Stimulated activated CD8-positive, alpha-beta memory T cell treated with anti-CD3 and anti-CD28 coated beads, Interleukin-12 subunit alpha, Interleukin-12 subunit beta, amount 100 ng/mL, for 4 hours (primary cell): ENCODE data around the gene TJP2.

Source experiments
- DNase-seq: peaks from one replicate; pipeline ENCODE4 v3.0.0-alpha.2; 2020; ENCODE audit warnings: low read depth

The TJP2 gene

GRCh38 chr9:69232135-69232534, 58.1 kb downstream of the TJP2 start:
- DNase-seq: no peak

GRCh38 chr9:69234683-69235082, 60.6 kb downstream of the TJP2 start:
- no peak for DNase-seq

GRCh38 chr9:69236188-69236587, 62.1 kb downstream of the TJP2 start:
- no peak for DNase-seq

GRCh38 chr9:69237702-69238295, 63.7 kb downstream of the TJP2 start:
- no peak for DNase-seq

- no peak for DNase-seq
These were observed 69.0 kb downstream of the TJP2 start for GRCh38 chr9:69243116-69243515.

- no peak for DNase-seq
These were observed 72.6 kb downstream of the TJP2 start for GRCh38 chr9:69246629-69247028.

GRCh38 chr9:69248005-69248404, 73.9 kb downstream of the TJP2 start:
- no peak for DNase-seq

- DNase-seq: no peak
These were observed 75.3 kb downstream of the TJP2 start for GRCh38 chr9:69249337-69249736.

GRCh38 chr9:69250681-69251080, 76.6 kb downstream of the TJP2 start:
- DNase-seq: no peak

GRCh38 chr9:69252436-69252835, 78.4 kb downstream of the TJP2 start:
- no peak for DNase-seq

GRCh38 chr9:69253057-69253456, 79.0 kb downstream of the TJP2 start:
- no peak for DNase-seq

- no peak for DNase-seq
These were observed 80.1 kb downstream of the TJP2 start for GRCh38 chr9:69254223-69254622.

GRCh38 chr9:69255591-69255990, 81.5 kb downstream of the TJP2 start:
- no peak for DNase-seq

GRCh38 chr9:69258551-69258950, 84.5 kb downstream of the TJP2 start:
- no peak for DNase-seq

GRCh38 chr9:69260161-69260560, 86.1 kb downstream of the TJP2 start:
- no peak for DNase-seq

- DNase-seq: no peak
These were observed 87.6 kb downstream of the TJP2 start for GRCh38 chr9:69261636-69262035.

GRCh38 chr9:69264526-69264925, 90.4 kb downstream of the TJP2 start:
- DNase-seq: no peak

GRCh38 chr9:69265891-69266290, 91.8 kb downstream of the TJP2 start:
- DNase-seq: no peak

- no peak for DNase-seq
These were observed 98.1 kb downstream of the TJP2 start for GRCh38 chr9:69272212-69272611.

GRCh38 chr9:69273161-69273560, 99.1 kb downstream of the TJP2 start:
- no peak for DNase-seq

GRCh38 chr9:69276775-69277174, 102.7 kb downstream of the TJP2 start:
- DNase-seq: no peak

GRCh38 chr9:69279084-69279731, 105.1 kb downstream of the TJP2 start:
- no peak for DNase-seq

GRCh38 chr9:69279733-69280132, 105.7 kb downstream of the TJP2 start:
- DNase-seq: no peak

GRCh38 chr9:69283003-69283402, 108.9 kb downstream of the TJP2 start:
- no peak for DNase-seq
